HFFc6 (cell line): Measurements from ENCODE around the gene FNDC3A. TPM values are rescaled to one million over a fixed set of nuclear protein-coding genes. Genes with fewer than 3 reads are reported as not detected.

ENCODE experiments used
- DNase-seq: peaks from one replicate; pipeline ENCODE4 v3.0.0-alpha.2; 2018
- H3K27ac Mint-ChIP-seq: 2 replicates; pipeline ENCODE4 v1.8.0; 2020; ENCODE audit warnings: mild to moderate bottlenecking, mixed read lengths
- H3K27me3 Mint-ChIP-seq: 2 replicates; pipeline ENCODE4 v1.8.0; 2021; ENCODE audit warnings: mild to moderate bottlenecking, moderate library complexity, mixed read lengths; ENCODE audit not compliant: insufficient read depth
- H3K36me3 Mint-ChIP-seq: 2 replicates; pipeline ENCODE4 v1.8.0; 2021; ENCODE audit warnings: low read depth, mixed read lengths
- H3K4me1 Mint-ChIP-seq: 2 replicates; pipeline ENCODE4 v1.8.0; 2020; ENCODE audit warnings: low read depth, mixed read lengths
- H3K4me3 Mint-ChIP-seq: 2 replicates; pipeline ENCODE4 v1.8.0; 2020; ENCODE audit warnings: mild to moderate bottlenecking, moderate library complexity, mixed read lengths
- H3K9me3 Mint-ChIP-seq: 2 replicates; pipeline ENCODE4 v1.8.0; 2020; ENCODE audit warnings: mild to moderate bottlenecking, mixed read lengths
- CTCF ChIP-seq: fragments of 200-600 bp; sonication (generic); IDR thresholded peaks from 2 replicates; pipeline ENCODE4 v1.5.0; 2021; ENCODE audit warnings: antibody characterized with exemption, mild to moderate bottlenecking
- total RNA-seq, 6 experiments: library from RNA; stranded (reverse); fragmentation: NEBNext Ultra II Directional; extraction: Animal tissue kit (Norgen Biotek cat#: 25700); gene quantifications; 2 replicates in 1 of 6; 3 replicates in 5 of 6; pipeline ENCODE4 v1.2.3, GENCODE V29; 2021

FNDC3A gene
- total RNA-seq, 6 experiments from 2014 or later = 60.3 to 73.8 (median 67.9) TPM

GRCh38 chr13:49026851-49027250 is 51.1 kb downstream of the FNDC3A start:
- H3K36me3 Mint-ChIP-seq = peaks cover 52% of the 10 kb centered on the region
- DNase-seq = no peak
- TF ChIP-seq CTCF = no peak
- no peaks in the 10 kb centered on the region for H3K27me3 Mint-ChIP-seq
- H3K4me1 Mint-ChIP-seq = peaks cover 41% of the 10 kb centered on the region
- peak overlapping the region; percentile 2; the same call in 1 of the 2 replicates for H3K27ac Mint-ChIP-seq
- no peak overlapping the region for H3K4me3 Mint-ChIP-seq
- no peaks in the 10 kb centered on the region; the same call in 1 of the 2 replicates for H3K9me3 Mint-ChIP-seq

DNA sequence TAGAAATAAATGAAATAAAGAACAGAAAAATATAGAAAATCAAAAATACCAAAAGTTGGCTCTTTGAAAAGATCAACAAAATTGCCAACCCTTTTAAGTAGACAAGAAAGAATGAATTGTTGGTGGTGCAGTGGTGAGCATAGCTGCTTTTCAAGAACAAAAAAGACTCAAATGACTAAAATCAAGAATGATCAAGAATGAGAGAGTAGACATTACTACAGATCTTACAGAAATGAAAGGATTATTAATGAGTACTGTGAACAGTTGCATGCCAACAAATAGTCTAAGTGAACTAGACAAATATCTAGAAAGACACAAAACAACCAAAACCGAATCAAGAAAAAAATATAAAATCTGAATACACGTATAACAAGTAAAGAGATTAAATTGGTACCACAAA is 53.9 kb downstream of the FNDC3A start:
- Mint-ChIP-seq H3K27me3 (no peaks in the 10 kb centered on the region), H3K27ac (no peak overlapping the region), H3K4me1 (peaks cover 14% of the 10 kb centered on the region), H3K9me3 (no peaks in the 10 kb centered on the region; the same call in 1 of the 2 replicates), H3K4me3 (no peak overlapping the region), H3K36me3 (peaks cover 44% of the 10 kb centered on the region)
- no peak for DNase-seq
- TF ChIP-seq CTCF = no peak

DNA sequence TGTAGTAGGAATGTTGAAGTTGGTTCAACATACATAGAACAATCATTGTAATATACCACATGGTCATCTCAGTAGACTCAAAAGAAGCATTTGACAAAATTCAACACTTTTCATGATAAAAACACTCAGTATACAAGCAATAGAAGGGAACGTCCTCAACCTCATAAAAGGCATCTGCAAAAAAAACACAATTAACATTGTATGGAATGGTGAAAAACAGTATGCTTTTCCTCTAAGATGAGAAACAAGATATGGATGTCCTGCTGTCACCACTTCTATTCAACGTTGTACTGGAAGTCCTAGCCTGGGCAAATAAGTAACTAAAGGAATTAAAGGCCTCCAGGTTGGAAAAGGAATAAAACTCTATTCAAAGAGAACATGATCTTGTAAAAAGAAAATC is 54.5 kb downstream of the FNDC3A start:
- Mint-ChIP-seq H3K27me3 (no peaks in the 10 kb centered on the region), H3K27ac (no peak overlapping the region), H3K4me1 (peaks cover 10% of the 10 kb centered on the region), H3K9me3 (no peaks in the 10 kb centered on the region; the same call in 1 of the 2 replicates), H3K36me3 (peaks cover 40% of the 10 kb centered on the region), H3K4me3 (no peak overlapping the region)
- no peak for DNase-seq
- no peak for TF ChIP-seq CTCF

DNA sequence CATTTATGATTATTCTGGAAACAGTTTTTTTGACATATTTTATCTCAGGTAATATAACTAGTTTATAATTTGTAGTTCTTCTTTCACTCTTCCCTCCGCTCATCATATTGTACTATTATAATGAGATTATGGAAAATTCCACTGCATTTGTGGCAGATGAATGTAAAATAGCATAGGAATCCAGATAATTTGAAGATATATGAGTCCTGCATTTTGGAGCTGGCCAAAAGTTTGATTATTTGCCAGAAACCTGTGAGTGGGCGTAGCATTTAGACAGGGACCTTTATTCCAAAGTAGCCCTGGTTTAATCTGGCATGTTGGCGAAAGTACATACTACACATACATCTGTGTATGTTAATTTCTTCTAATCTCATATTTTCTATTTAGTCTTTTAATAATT is 65.2 kb downstream of the FNDC3A start:
- Mint-ChIP-seq H3K4me3 (no peak overlapping the region), H3K36me3 (peaks cover 20% of the 10 kb centered on the region), H3K27ac (no peak overlapping the region), H3K4me1 (peaks cover 34% of the 10 kb centered on the region), H3K9me3 (no peaks in the 10 kb centered on the region), H3K27me3 (no peaks in the 10 kb centered on the region; the same call in 1 of the 2 replicates)
- TF ChIP-seq CTCF = no peak
- DNase-seq = no peak

DNA sequence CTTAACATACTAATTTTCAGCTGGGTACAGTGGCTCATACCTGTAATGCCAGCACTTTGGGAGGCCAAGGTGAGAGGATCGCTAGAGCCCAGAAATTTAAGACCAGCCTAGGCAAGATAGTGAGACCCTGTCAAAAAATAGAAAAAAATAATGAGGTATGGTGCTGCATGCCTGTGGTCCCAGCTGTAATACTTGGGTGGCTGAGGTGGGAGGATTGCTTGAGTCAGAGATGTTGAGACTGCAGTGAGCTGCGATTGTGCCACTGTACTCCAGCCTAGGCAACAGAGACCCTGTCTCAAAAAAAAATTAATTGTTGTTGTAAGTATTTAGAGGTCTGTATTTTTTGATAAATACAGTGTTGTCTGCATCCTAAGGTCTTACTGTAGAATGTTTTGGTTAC is 66.8 kb downstream of the FNDC3A start:
- H3K27ac Mint-ChIP-seq = peak overlapping the region; percentile 7; the same call in 1 of the 2 replicates
- H3K36me3 Mint-ChIP-seq = peaks cover 16% of the 10 kb centered on the region; the same call in 1 of the 2 replicates
- H3K9me3 Mint-ChIP-seq = no peaks in the 10 kb centered on the region
- no peaks in the 10 kb centered on the region; the same call in 1 of the 2 replicates for H3K27me3 Mint-ChIP-seq
- no peak for TF ChIP-seq CTCF
- H3K4me1 Mint-ChIP-seq = peaks cover 50% of the 10 kb centered on the region
- no peak overlapping the region for H3K4me3 Mint-ChIP-seq
- DNase-seq = peak; percentile 21

GRCh38 chr13:49044008-49044407 is 68.3 kb downstream of the FNDC3A start:
- peaks cover 65% of the 10 kb centered on the region for H3K4me1 Mint-ChIP-seq
- no peaks in the 10 kb centered on the region for H3K9me3 Mint-ChIP-seq
- peaks cover 27% of the 10 kb centered on the region for H3K36me3 Mint-ChIP-seq
- H3K27ac Mint-ChIP-seq = no peak overlapping the region
- H3K4me3 Mint-ChIP-seq = no peak overlapping the region
- no peak for TF ChIP-seq CTCF
- no peaks in the 10 kb centered on the region; the same call in 1 of the 2 replicates for H3K27me3 Mint-ChIP-seq
- DNase-seq = no peak
